NK-92 (cell line): Measurements from ENCODE around the gene RNF34.

ENCODE experiments used
- DNase-seq: peaks from one replicate; lab custom pipeline; 2025; ENCODE audit not compliant: unreplicated experiment; lab: John Stamatoyannopoulos, UW

RNF34 gene

GRCh38 chr12:121465921-121466793, 66.2 kb downstream of the RNF34 start:
- no peak for DNase-seq

GRCh38 chr12:121466794-121467637, 67.1 kb downstream of the RNF34 start:
- DNase-seq, result peak; percentile 8

GRCh38 chr12:121467638-121468498, 68.0 kb downstream of the RNF34 start:
- DNase-seq, result no peak

- no peak for DNase-seq
Observed at GRCh38 chr12:121468499-121468801, 68.5 kb downstream of the RNF34 start.

GRCh38 chr12:121470751-121471150, 70.8 kb downstream of the RNF34 start:
- no peak for DNase-seq

GRCh38 chr12:121472150-121472905, 72.4 kb downstream of the RNF34 start:
- DNase-seq, result no peak
